Measurements from ENCODE around the gene ARHGEF39.

GRCh38 chr9:35661756-35662350 lies 3.1 kb downstream of the ARHGEF39 start:
- TF ChIP-seq TBL1XR1 (IDR thresholded peaks at IDR 0.05; ENCODE audit: low read depth, low read length) (no peak), CTCF (IDR thresholded peaks at IDR 0.05 in 2 of 3, conservative IDR thresholded peaks at IDR 0.05 in 1 of 3; ENCODE audit: control insufficient read depth in 2 of 3, extremely low read depth in 1 of 3, insufficient read depth in 1 of 3, low read depth in 3 of 3, low read length in 3 of 3) (no peak), STAT1 (conservative IDR thresholded peaks at IDR 0.05) (no peak)
